ENCODE data around the gene FOXP1. TPM values are rescaled to one million over a fixed set of nuclear protein-coding genes. Genes with fewer than 3 reads are reported as not detected.

Gene FOXP1
- total RNA-seq, 1 experiment from 2014 or later, result 75.3 TPM

DNA sequence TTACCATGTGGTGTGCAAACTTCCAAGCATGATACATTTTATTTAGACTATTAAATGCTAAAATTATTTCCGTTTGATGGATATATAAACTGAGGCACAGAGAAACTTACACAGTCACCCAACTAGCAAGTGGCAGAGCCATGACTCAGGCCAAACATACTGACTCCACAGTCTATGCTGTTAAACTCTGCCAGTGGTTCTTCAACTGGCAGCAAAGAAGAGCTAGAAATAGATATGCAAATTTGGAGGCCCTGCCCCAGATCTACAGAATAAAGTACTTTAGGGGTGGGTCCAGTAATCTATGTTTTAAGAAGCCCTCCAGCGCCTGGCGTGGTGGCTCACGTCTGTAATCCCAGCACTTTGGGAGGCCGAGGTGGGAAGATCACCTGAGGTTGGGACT is 400.0 kb downstream of the FOXP1 start:
- Histone ChIP-seq H3K4ac (ENCODE audit: low read depth, low read length) (no peak overlapping the region), H4K91ac (ENCODE audit: insufficient read length, low read depth, low read length) (no peak overlapping the region), H2AFZ (ENCODE audit: low read length) (no peak overlapping the region), H3K9me3 (ENCODE audit: control insufficient read depth, low read depth, low read length) (no peaks in the 10 kb centered on the region), H2BK15ac (ENCODE audit: low read depth, low read length) (no peak overlapping the region), H3K23ac (ENCODE audit: insufficient read length, low read depth, low read length) (no peak overlapping the region), H3K4me2 (ENCODE audit: insufficient read depth, insufficient read length, low read length) (no peak overlapping the region), H3K27me3 (ENCODE audit: insufficient read depth, low read length) (no peaks in the 10 kb centered on the region), H2AK5ac (ENCODE audit: insufficient read length, low read length) (no peak overlapping the region), H3K4me1 (ENCODE audit: insufficient read depth, low read length) (no peaks in the 10 kb centered on the region), H3K79me2 (ENCODE audit: insufficient read depth, low read length) (no peaks in the 10 kb centered on the region), H3K23me2 (ENCODE audit: insufficient read length, low read depth, low read length, poor library complexity, severe bottlenecking) (no peaks in the 10 kb centered on the region), H4K8ac (replicated peaks; ENCODE audit: insufficient read length, low read depth, low read length) (no peak overlapping the region), H2BK5ac (ENCODE audit: insufficient read length, low read length) (no peak overlapping the region), H4K20me1 (ENCODE audit: control insufficient read depth, insufficient read depth, insufficient read length) (no peaks in the 10 kb centered on the region), H3K9ac (ENCODE audit: extremely low read depth, insufficient read length, low read length) (no peak overlapping the region), H3K27ac (ENCODE audit: insufficient read length, low read depth, low read length) (no peak overlapping the region), H3K56ac (ENCODE audit: insufficient read length, low read depth, low read length) (no peak overlapping the region), H3T11ph (ENCODE audit: low read length) (no peak overlapping the region), H2BK20ac (ENCODE audit: low read depth, low read length, poor library complexity, severe bottlenecking) (no peak overlapping the region), H3K14ac (ENCODE audit: insufficient read depth, low read length) (no peak overlapping the region), H3K18ac (ENCODE audit: insufficient read length, low read depth, low read length) (no peak overlapping the region), H3K79me1 (ENCODE audit: insufficient read depth, low read depth, low read length, poor library complexity, severe bottlenecking) (no peaks in the 10 kb centered on the region), H2BK120ac (ENCODE audit: low read depth, low read length, poor library complexity, severe bottlenecking) (no peak overlapping the region), H2BK12ac (ENCODE audit: insufficient read length, low read depth, low read length) (no peak overlapping the region), H4K5ac (ENCODE audit: insufficient read length, low read depth, low read length) (no peak overlapping the region)
- Mint-ChIP-seq H3K27me3 (ENCODE audit: low read depth) (no peaks in the 10 kb centered on the region), H3K4me1 (peaks cover 11% of the 10 kb centered on the region in 2 experiments), H3K4me3 (no peak overlapping the region), H3K36me3 (ENCODE audit: insufficient read depth in 1 of 3, low read depth in 3 of 3) (peaks cover 0 to 32% (median 19%) of the 10 kb centered on the region in 3 experiments; a peak in 4 of 7 replicates), H3K27ac (no peak overlapping the region), H3K9me3 (no peaks in the 10 kb centered on the region)
- no CpG with 5 or more reads among the region's 5 CpGs for WGBS (ENCODE audit: extremely low coverage, insufficient read length, low lambda C conversion rate)
- TF ChIP-seq, protein P1, sequence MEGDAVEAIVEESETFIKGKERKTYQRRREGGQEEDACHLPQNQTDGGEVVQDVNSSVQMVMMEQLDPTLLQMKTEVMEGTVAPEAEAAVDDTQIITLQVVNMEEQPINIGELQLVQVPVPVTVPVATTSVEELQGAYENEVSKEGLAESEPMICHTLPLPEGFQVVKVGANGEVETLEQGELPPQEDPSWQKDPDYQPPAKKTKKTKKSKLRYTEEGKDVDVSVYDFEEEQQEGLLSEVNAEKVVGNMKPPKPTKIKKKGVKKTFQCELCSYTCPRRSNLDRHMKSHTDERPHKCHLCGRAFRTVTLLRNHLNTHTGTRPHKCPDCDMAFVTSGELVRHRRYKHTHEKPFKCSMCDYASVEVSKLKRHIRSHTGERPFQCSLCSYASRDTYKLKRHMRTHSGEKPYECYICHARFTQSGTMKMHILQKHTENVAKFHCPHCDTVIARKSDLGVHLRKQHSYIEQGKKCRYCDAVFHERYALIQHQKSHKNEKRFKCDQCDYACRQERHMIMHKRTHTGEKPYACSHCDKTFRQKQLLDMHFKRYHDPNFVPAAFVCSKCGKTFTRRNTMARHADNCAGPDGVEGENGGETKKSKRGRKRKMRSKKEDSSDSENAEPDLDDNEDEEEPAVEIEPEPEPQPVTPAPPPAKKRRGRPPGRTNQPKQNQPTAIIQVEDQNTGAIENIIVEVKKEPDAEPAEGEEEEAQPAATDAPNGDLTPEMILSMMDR (conservative IDR thresholded peaks at IDR 0.05), result no peak
- DNase-seq, result no peak

All from H9 (cell line).